ENCODE measurements around the gene MIPEP.

MIPEP gene

DNA sequence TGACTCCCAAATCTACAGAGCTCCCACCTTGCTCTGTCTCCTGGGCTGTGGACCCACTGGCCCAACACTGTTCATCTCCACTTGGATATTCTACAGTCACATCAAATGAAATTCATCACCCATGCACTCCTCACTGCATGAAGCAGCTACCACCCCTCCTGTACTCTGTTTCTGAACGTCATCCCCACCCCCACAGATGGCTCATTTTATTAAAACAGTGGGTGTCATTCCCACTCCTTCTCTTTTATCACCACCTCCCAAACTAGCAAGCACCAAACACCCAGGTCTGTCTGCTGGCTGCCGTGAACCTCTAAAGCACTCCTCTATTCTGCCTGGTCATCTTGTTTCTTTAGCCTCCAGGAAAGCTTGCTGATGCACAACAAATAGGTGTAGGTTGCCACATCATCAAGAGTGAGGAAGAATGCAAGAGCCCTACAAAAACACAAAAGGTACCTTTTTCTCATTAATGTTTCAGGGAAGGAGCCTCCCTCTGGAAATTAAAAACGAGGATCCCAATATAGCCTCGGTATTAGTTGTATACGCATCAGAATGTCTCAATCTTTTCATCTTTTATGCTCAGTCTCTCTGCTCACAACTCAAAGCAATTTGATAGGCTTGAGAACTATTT lies 91.8 kb downstream of the MIPEP start:
- no peak for DNase-seq
- TF ChIP-seq GATA1 (IDR thresholded peaks at IDR 0.05; ENCODE audit: low read depth, low read length), result no peak
- TF ChIP-seq POLR2A (IDR thresholded peaks at IDR 0.05; ENCODE audit: low read length), result no peak

DNA sequence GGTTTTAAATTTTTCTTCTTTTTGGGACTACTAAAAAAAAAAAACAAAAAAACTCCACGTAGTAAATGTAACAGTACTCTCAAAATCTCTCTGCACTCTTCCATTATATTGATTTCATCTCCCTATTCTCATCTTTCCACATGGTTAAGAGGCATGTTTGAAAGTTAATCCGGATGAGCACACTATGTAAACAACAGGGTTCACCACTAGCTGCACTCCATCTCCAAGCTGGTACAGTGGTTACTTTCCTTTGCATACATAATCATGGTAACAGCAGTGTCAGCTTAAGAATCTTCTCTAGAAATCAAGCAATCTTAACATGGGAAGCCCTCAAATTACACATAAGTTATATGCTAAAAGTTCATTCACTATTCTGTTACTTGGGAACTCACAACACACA lies 92.6 kb downstream of the MIPEP start:
- no peak for DNase-seq
- TF ChIP-seq POLR2A (IDR thresholded peaks at IDR 0.05; ENCODE audit: low read length), result no peak
- TF ChIP-seq GATA1 (IDR thresholded peaks at IDR 0.05; ENCODE audit: low read depth, low read length), result no peak

DNA sequence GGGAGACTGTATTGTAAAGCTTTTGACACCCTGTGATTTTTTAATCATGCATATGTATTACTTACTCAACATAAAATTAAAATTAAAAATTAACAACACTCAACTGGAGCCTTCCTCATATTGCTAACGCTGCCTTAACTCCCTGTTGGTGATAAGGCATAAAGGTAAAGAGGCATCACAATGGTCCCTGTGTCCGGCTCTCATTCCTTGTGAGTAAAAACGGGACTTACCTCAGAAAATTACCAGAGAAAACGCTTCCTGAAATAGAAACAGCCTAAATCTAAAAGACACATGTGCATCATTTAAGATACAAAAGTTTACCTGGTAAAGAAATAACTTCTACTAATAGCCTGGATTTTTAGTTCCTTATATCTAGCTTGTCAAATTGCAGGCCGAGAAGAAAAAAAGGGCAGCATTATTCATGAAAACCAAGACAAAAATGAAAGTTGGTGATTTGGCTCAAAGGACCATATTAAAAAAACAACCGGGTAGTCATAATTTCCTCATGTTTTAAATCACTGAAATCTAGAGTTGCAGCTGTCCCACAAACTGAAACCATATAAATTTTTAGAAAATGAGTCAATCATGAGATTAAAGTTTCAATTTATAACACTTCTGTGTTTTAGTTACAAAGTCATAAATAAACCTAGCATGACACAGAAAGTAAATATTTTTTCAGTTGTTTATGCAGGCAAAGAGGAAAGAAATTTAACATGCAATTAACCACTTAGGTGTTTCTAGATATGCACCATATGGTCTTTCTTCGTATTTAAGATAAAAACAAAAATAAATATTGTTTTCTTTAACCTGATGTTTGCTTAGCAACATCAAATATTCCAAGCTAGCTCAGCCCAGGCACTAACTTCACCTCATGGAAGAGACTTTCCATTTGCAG lies 94.7 kb downstream of the MIPEP start:
- TF ChIP-seq POLR2A (IDR thresholded peaks at IDR 0.05; ENCODE audit: low read length), result no peak
- DNase-seq, result no peak

- TF ChIP-seq POLR2A (IDR thresholded peaks at IDR 0.05; ENCODE audit: low read length), result no peak
- TF ChIP-seq GATA1 (IDR thresholded peaks at IDR 0.05; ENCODE audit: low read depth, low read length), result no peak
- no peak for DNase-seq
Observed at GRCh38 chr13:23793711-23794110, 95.5 kb downstream of the MIPEP start.

DNA sequence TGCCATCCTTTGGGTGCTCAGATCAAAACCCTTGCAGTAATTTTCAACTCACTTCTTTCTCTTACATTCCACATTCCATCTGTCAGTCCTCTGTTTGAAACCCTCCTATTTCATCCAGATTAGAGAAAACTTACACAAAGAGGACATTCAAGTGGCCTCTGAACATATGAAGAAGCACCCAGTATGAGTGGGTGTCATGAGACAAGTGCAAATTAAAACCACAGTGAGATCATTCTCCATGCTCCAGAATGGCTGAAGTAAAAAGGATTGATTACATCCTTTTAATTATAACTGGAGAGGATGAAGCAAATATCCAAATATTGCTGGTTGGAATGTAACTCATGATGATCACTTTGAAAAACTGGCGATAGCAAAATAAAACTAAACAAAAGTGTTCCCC lies 96.5 kb downstream of the MIPEP start:
- DNase-seq, result no peak
- TF ChIP-seq POLR2A (IDR thresholded peaks at IDR 0.05; ENCODE audit: low read length), result no peak
- TF ChIP-seq GATA1 (IDR thresholded peaks at IDR 0.05; ENCODE audit: low read depth, low read length), result no peak

DNA sequence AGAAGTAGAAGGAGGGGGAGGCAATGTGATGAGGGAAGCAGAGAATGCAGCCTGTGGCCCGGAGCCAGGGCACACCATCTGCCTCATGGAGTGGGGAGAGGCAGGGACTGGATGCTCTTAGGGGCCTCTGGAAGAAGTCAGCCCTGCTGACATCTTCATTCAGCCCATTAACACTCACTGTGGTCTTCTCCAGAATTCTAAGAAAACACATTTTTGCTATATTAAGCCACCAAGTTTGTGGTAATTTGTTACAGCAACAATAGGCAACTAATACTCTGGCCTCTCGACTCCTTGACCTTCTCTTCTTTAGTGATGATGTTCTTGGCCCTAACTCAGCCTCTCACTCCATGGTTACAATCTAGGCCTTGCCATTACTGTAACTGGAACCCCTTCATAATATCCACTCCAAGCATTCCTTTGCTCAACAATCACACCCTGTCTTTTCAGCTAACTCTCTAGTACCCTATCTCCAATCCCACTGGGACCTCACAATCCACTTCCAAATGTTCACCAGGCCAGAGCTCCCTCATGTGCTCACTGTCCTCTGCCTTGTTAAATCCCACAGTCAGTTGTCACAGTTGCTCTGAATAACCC lies 98.5 kb downstream of the MIPEP start:
- TF ChIP-seq POLR2A (IDR thresholded peaks at IDR 0.05; ENCODE audit: low read length), result no peak
- no peak for TF ChIP-seq GATA1 (IDR thresholded peaks at IDR 0.05; ENCODE audit: low read depth, low read length)
- no peak for DNase-seq

- DNase-seq, result no peak
Observed at GRCh38 chr13:23789576-23790346, 99.4 kb downstream of the MIPEP start.

DNA sequence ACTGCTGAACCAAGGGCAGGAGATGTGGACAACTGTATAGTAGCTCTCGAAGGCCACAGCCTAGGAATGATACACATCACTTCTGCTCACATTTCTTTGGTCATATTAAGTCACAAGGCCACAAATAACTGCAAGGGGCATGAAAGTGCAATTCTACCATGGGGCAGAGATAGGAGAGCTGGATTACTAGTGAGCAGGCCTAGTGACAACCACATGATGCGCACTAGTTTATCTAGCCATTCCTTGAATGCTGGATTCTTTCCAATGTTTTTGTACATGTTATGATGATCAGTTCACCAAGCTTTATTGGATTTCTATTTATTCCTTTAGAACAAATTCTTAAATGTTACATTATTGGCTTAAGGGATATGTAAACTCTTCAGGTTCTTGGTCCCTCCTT lies 100.7 kb downstream of the MIPEP start:
- peak; percentile 46 to 64 for DNase-seq
- TF ChIP-seq GATA1 (IDR thresholded peaks at IDR 0.05; ENCODE audit: low read depth, low read length), result no peak
- TF ChIP-seq POLR2A (IDR thresholded peaks at IDR 0.05; ENCODE audit: low read length), result no peak

More at GRCh38 chr13:23789576-23790346, 99.4 kb downstream of the MIPEP start:
- no peak for TF ChIP-seq GATA1 (IDR thresholded peaks at IDR 0.05; ENCODE audit: low read depth, low read length)
- no peak for TF ChIP-seq POLR2A (IDR thresholded peaks at IDR 0.05; ENCODE audit: low read length)

DNA sequence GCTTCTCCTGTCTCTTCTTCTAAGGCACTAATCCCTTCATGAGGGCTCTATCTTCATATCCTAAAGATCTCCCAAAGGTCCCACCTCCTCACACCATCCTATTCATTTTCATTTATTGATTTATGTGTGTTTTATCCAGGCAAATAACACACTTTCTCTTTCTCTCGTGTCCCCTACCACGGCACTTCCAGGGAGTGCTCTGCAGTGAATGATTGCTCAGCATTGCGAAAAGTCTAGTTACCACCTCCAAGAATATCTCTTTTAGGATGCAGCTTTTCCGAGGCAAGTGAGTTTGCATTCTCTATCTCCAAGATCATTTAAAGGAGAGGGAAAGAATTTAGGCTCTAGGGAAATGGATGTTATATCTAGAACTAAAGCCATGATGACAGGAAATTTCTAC lies 101.7 kb downstream of the MIPEP start:
- TF ChIP-seq GATA1 (IDR thresholded peaks at IDR 0.05; ENCODE audit: low read depth, low read length) (no peak), POLR2A (IDR thresholded peaks at IDR 0.05; ENCODE audit: low read length) (no peak)
- DNase-seq, result peak in 1 of 2 experiments; percentile 19

DNA sequence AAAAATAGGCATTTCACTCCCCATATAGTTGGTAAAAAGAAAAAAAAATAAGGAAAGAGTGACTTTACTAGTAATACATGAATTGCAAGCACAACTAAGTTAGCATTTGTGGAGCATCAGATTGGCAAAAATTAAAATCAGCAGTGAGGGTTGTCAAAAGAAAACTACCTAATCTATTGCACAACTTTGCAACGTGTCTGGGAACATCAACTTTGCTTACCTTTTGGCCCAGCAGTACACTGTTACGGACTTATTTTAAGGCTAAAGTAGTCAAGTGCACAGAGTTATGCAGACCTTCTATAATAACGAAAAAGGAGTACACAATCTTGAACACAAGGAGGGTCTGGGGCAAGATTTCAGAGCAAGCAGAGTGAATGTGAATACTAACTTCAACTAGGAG lies 102.6 kb downstream of the MIPEP start:
- DNase-seq, result no peak
- TF ChIP-seq GATA1 (IDR thresholded peaks at IDR 0.05; ENCODE audit: low read depth, low read length) (no peak), POLR2A (IDR thresholded peaks at IDR 0.05; ENCODE audit: low read length) (no peak)

DNA sequence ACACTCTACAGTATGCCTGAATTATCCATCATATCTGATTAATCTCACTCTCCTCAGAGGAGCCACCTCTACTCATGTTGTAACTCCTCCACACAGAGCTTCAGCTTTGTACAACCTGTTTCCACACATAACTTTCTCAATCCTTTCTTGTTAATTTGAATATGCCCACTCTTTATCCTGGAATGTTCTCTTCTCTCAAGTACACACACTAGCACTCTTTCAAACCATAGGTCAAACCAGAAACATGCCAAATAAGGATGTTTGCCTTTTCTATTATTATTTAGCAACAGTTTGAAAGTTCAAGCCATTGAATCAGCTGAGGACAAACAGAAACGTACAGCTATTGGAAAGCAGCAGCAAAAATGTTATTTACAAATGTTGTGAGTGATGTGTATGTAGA lies 110.3 kb downstream of the MIPEP start:
- no peak for TF ChIP-seq GATA1 (IDR thresholded peaks at IDR 0.05; ENCODE audit: low read depth, low read length)
- no peak for TF ChIP-seq POLR2A (IDR thresholded peaks at IDR 0.05; ENCODE audit: low read length)
- no peak for DNase-seq

DNA sequence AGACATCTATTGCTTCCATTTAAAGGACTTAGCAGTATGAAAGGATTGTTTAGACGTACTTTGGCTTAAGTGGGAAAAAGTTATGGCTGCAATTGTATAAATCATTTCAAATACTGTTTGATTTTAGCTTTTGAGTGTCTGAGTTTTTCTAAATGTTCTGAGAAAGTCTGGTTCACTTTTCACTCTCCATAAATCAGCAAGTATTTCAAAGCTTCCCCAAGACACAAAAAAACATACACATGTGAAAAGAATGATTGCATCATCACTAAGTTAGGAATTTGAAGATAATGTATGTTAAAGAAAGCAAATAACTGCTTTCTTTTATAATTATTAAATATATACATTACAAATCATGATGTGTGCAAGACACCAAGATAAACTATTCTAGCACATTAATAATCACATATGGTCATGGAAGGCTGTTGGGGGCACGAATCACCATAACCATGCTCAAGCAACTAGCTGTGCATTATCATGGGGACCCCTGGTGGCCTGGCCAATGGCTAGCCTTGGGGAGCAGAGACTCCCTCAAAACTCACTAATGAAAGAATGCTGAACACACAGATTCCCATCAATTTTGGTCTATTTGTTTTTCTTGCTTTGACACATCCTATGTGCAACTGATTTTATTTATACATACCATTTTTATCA lies 111.1 kb downstream of the MIPEP start:
- no peak for TF ChIP-seq POLR2A (IDR thresholded peaks at IDR 0.05; ENCODE audit: low read length)
- TF ChIP-seq GATA1 (IDR thresholded peaks at IDR 0.05; ENCODE audit: low read depth, low read length), result no peak

DNA sequence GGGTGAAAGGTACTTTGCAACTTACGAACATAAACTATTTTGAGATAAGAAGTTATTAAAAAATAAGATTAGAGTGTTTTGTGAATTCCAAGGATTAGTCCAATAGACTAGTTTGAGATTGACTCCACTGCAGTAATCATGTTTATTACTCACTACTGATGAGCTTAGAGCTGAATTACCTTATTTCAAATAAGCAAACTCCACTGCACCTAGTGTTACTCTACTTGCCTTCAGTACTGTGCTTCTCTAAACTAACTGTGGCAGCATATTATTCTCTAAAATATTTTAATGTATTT lies 111.7 kb downstream of the MIPEP start:
- TF ChIP-seq GATA1 (IDR thresholded peaks at IDR 0.05; ENCODE audit: low read depth, low read length) (no peak), POLR2A (IDR thresholded peaks at IDR 0.05; ENCODE audit: low read length) (no peak)
- DNase-seq, result no peak

More for the DNA sequence above, 111.1 kb downstream of the MIPEP start:
- DNase-seq, result no peak

Measured in erythroblast (primary cell).